Left colon (tissue), 2 donors: ENCODE measurements around the gene CCL24. TPM values are rescaled to one million over a fixed set of nuclear protein-coding genes. Genes with fewer than 3 reads are reported as not detected.
"Not testable (repeated sequence)": the region's sequence is repeated elsewhere in the genome, so short reads cannot be mapped to it uniquely, and the experiment has no call there.

Experiments
- ATAC-seq: fragments of 200-7000 bp; cut with Tn5 transposase; one replicate; pipeline ENCODE4 v1.9.1; 2020; ENCODE audit warnings: mild to moderate bottlenecking, moderate library complexity
- DNase-seq, 2 donors: peaks; one replicate each; pipeline ENCODE4 v3.0.0-alpha.2; 2020
- intact Hi-C, 2 donors: fragments of 100-400 bp; cut with DNase I in 1 of 2; cut with micrococcal nuclease in 1 of 2; formaldehyde crosslinking; loops; one replicate each; pipeline versions ENCODE4 v1.11.2 to v1.14.0; 2022; cut with DNase I, micrococcal nuclease
- total RNA-seq, 2 donors: library from RNA; stranded (reverse); fragmentation: NEBNext Ultra II Directional; extraction: Animal tissue kit (Norgen Biotek cat#: 25700); gene quantifications; one replicate each; pipeline ENCODE4 v1.2.1, GENCODE V29; 2021
- donor health status: DM: no; HTN: no; CAD: no.
- donor health status: DM: yes; HTN: yes; CAD: no.

CCL24 gene
- total RNA-seq, 2 donors from 2014 or later: 7.4 to 21.7 TPM

DNA sequence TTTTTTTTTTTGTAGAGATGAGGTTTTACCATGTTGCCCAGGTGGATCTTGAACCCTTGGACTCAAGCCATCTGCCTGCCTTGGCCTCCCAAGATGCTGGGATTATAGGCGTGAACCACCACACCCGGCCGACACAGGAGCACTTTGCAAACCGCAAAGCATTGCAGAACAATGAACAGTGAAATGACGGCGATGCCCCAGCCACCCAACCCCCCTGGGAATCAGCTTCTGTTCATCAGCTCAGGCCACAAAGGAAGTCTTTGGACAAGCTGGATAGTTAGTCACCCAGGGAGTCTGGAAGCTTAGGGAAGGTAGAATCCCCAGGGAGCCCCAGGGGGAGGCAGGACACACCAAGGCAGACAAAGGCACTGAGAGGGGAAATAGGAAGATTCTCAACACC, 16.1 kb upstream of the CCL24 start:
- DNase-seq: peak; percentile 67 to 79
- intact Hi-C loops: not testable (repeated sequence)
- peak; percentile 92 for ATAC-seq

GRCh38 chr7:75823198-75823910, 9.7 kb upstream of the CCL24 start:
- intact Hi-C loops: no loop called here
- ATAC-seq: peak; percentile 79
- peak; percentile 25 to 39 for DNase-seq

GRCh38 chr7:75820688-75821087, 7.1 kb upstream of the CCL24 start:
- ATAC-seq (no peak), DNase-seq (no peak)
- intact Hi-C loops: no loop called here

GRCh38 chr7:75819711-75820110, 6.1 kb upstream of the CCL24 start:
- no peak for ATAC-seq
- intact Hi-C loops: no loop called here
- peak in 1 of 2 donors; percentile 25 for DNase-seq

DNA sequence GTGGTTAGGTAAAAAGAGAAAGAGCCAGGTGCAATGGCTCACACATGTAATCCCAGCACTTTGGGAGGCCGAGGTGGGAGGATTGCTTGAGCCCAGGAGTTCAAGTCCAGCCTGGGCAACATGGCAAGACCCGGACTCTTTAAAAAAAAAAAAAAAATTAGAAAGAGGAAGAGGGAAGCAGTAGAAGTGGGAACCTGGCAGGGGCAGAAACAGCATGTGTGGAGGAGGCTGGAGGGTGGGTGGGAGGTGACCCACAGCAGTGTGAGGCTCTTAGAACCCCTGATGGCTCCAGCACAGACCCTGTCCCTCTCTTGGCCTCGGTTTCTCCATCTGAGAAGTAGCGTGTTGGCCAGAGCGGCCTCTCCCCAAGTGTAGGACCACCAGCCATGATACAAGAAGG, 4.9 kb upstream of the CCL24 start:
- no peak for ATAC-seq
- intact Hi-C loops: no loop called here

DNA sequence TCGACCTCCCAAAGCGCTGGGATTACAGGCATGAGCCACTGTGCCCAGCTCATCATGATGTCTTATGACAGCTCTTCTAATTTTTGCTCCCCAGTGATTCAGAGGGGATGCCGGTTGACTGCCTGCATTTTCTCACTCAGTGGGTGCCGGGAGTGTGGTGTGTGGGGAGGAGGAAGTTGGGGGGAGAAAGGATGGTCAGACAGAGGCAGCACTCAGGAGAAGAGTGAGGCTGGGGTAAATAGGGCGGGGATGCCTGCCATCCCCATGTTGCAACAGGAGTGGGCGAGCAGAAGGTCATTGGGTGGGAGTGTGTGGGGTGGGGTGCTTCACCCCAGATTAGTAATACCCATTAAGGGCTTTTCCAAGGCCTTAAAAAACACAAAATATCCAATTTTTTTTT, 3.5 kb upstream of the CCL24 start:
- intact Hi-C loops: no loop called here
- ATAC-seq: no peak
- no peak for DNase-seq

More for the DNA sequence above, 4.9 kb upstream of the CCL24 start:
- DNase-seq: no peak

GRCh38 chr7:75815418-75816064, 1.9 kb upstream of the CCL24 start:
- no peak for DNase-seq
- intact Hi-C loops: no loop called here
- ATAC-seq: no peak

- DNase-seq (no peak), ATAC-seq (no peak)
- intact Hi-C loops: no loop called here
Observed at GRCh38 chr7:75814407-75814947, 871 bp upstream of the CCL24 start.

GRCh38 chr7:75813084-75813483, 522 bp downstream of the CCL24 start:
- DNase-seq (no peak), ATAC-seq (no peak)
- intact Hi-C loops: no loop called here

GRCh38 chr7:75811894-75812678, 1.5 kb downstream of the CCL24 start:
- ATAC-seq (no peak), DNase-seq (no peak)
- intact Hi-C loops: no loop called here

DNA sequence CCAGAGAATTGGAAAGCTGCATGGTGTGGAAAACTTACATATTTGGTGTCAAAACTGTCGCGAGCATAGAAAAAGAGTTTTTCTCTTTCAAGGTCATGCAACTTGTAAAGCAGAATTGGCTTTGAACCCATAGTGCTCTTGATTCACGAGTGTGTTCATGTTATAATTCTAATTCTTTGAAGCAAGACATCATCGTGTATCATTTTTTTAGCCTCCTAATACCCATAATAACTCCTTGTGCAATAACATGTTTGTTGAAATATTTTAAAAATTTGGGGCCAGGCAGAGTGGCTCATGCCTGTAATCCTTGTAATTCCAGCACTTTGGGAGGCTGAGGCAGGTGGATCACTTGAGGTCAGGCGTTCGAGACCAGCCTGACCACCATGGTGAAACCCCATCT, 4.2 kb downstream of the CCL24 start:
- no peak for DNase-seq
- no peak for ATAC-seq
- intact Hi-C loops: no loop called here

DNA sequence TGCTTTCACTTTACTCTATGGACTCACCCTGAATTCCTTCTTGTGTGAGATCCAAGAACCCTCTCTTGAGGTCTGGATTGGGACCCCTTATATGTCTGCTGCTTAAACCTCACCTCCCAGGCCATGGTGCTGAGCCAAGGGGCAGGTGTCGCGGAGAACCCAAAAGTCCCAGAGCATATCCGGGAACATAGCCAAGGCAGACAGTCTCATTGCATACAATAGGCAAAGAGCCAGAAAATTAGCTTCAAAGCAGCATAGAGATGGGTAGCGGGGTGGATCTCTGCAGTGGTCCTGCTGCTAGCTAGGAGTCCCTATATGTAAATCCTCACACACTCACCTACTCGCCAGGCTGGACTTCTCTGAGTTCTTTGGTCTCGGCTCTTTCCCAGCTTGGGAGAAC, 5.5 kb downstream of the CCL24 start:
- intact Hi-C loops: no loop called here
- DNase-seq: no peak
- no peak for ATAC-seq

- ATAC-seq: no peak
- intact Hi-C loops: no loop called here
- no peak for DNase-seq
Observed at GRCh38 chr7:75807452-75807851, 6.2 kb downstream of the CCL24 start.

DNA sequence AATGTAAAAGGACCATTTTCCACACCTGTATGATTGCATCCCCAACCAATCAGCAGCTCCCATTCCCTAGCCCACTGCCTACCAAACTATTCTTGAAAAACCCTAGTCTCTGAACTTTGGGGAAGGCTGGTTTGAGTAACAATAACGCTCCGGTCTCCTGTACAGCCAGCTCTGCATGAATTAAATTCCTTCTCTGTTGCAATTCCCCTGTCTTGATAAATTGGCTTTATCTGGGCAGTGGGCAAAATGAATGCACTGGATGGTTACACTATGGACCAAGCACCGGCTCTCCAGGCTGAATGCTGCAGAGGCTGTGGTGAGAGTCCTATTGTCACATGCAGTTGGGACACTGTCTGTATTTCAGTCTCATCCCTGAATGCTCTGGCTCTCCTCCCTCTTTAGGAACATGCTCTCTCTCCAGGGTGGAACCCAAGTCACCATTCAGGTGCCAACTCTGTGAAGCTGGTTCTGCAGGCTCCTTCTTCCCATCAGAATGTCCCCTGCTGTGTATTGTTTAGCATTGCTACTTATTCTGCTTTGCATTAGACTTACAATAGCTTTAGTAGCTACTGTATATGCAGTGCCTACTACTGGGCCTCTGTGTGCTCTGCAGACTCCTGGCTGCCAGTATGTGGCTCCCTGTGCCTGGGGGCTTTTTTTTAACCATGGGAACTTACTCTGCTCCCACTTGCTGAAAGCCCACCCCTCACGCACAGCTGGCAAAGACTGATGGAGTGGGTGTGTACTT, 6.9 kb downstream of the CCL24 start:
- intact Hi-C loops: no loop called here
- no peak for DNase-seq
- ATAC-seq: no peak

DNA sequence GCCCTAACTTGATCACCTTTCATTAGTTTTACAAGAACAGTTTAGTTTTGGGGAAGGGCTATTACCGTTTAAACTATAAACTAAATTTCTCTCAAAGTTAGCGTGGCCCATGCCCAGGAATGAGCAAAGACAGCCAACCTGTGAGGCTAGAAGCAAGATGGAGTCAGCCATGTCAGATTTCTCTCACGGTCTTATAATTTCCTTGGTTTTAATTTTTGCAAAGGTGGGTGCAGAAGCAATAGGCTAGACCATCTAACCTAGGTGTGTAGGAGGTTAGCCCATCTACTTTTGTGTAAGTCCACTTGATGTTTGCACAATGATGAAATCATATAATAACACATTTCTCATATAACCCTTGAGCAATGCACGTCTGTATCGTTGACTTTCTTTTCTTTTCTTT, 8.9 kb downstream of the CCL24 start:
- intact Hi-C loops: no loop called here
- no peak for DNase-seq
- ATAC-seq: no peak

GRCh38 chr7:75804004-75804403, 9.6 kb downstream of the CCL24 start:
- intact Hi-C loops: no loop called here

GRCh38 chr7:75802552-75802821, 11.1 kb downstream of the CCL24 start:
- ATAC-seq (no peak), DNase-seq (no peak)
- intact Hi-C loops: no loop called here

More at GRCh38 chr7:75804004-75804403, 9.6 kb downstream of the CCL24 start:
- DNase-seq (no peak), ATAC-seq (no peak)

GRCh38 chr7:75798770-75799169, 14.8 kb downstream of the CCL24 start:
- DNase-seq (peak; percentile 28 to 43), ATAC-seq (peak; percentile 83)
- intact Hi-C loops: no loop called here

DNA sequence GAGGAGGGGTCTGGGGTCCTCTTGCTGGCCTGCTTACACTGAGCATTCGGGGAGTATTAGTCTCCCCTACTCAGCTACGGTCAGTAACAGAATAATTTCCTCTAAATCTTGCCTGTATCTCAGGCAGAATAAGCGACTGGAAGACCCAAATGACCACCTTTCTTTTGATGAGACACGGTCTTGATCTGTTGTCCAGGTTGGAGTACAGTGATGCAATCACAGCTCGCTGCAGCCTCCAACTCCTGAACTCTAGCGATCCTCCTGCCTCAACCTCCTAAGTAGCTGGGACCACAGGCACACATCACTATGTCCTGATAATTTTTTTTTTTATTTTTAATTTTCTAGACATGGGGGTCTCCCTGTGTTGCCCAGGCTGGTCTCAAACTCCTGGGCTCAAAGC, 17.2 kb downstream of the CCL24 start:
- ATAC-seq: no peak
- intact Hi-C loops: no loop called here
- DNase-seq: no peak
